Kidney (tissue), 14 donors: ENCODE data around the gene DOK4. TPM values are rescaled to one million over a fixed set of nuclear protein-coding genes. Genes with fewer than 3 reads are reported as not detected.

ENCODE experiments used
- DNase-seq, 5 donors: peaks; one replicate each; pipeline ENCODE4 v3.0.0-alpha.2; 2013 to 2020
- FAIRE-seq: peaks from 2 replicates; lab custom pipeline; 2012; peaks lifted over from hg19 to GRCh38; lab: Jason Lieb, UNC
- H3K27ac ChIP-seq, 2 donors: one replicate each; pipeline ENCODE4 v1.7.0; 2013; ENCODE audit warnings: low read depth in 2 of 2, low read length in 2 of 2, inconsistent platforms in 1 of 2
- H3K27me3 ChIP-seq: one replicate; pipeline ENCODE4 v1.7.1; 2013; ENCODE audit warnings: low read length, inconsistent platforms; ENCODE audit not compliant: control insufficient read depth, insufficient read depth
- H3K36me3 ChIP-seq, 3 donors: one replicate each; pipeline versions ENCODE4 v1.7.0 to v1.7.1; 2013; ENCODE audit warnings: low read length in 3 of 3, control low read depth in 1 of 3, inconsistent platforms in 1 of 3; ENCODE audit not compliant: insufficient read depth in 3 of 3, control insufficient read depth in 2 of 3
- H3K4me1 ChIP-seq, 3 donors: one replicate each; pipeline versions ENCODE4 v1.7.0 to v1.7.1; 2013; ENCODE audit warnings: low read length in 3 of 3, inconsistent platforms in 1 of 3, low read depth in 1 of 3; ENCODE audit not compliant: control insufficient read depth in 2 of 3, insufficient read depth in 2 of 3
- H3K4me3 ChIP-seq, 3 donors: one replicate each; pipeline versions ENCODE4 v1.7.0 to v1.8.1; 2013; ENCODE audit warnings: low read length in 3 of 3, control low read depth in 1 of 3, inconsistent platforms in 1 of 3
- H3K9ac ChIP-seq, 3 donors: one replicate each; pipeline versions ENCODE4 v1.7.0 to v1.7.1; 2013; ENCODE audit warnings: low read length in 3 of 3, control low read depth in 1 of 3, inconsistent platforms in 1 of 3
- H3K9me3 ChIP-seq, 3 donors: one replicate each; pipeline versions ENCODE4 v1.7.0 to v1.7.1; 2013; ENCODE audit warnings: low read length in 3 of 3, control low read depth in 1 of 3, inconsistent platforms in 1 of 3; ENCODE audit not compliant: control insufficient read depth in 2 of 3, insufficient read depth in 1 of 3
- CTCF ChIP-seq: IDR thresholded peaks from 3 replicates; pipeline ENCODE4 v1.5.1; 2012; ENCODE audit warnings: mild to moderate bottlenecking, moderate library complexity, borderline replicate concordance; ENCODE audit not compliant: insufficient read depth; ENCODE audit errors: extremely low read depth
- intact Hi-C: fragments of 100-400 bp; cut with DNase I; formaldehyde crosslinking; loops from one replicate; pipeline ENCODE4 v1.11.1; 2022
- polyA plus RNA-seq: library from polyadenylated mRNA; stranded (reverse); fragments of 350-450 nt; fragmentation: Illumina TruSeq; extraction: RNeasy Lipid Tissue Mini Kit (QIAGEN cat#74804); gene quantifications from one replicate; pipeline ENCODE4 v1.2.3, GENCODE V29; 2014; ENCODE audit warnings: low read depth, low replicate concordance; ENCODE audit not compliant: insufficient read depth
- total RNA-seq: library from RNA; stranded (reverse); fragmentation: NEBNext Ultra II Directional; extraction: Animal tissue kit (Norgen Biotek cat#: 25700); gene quantifications from one replicate; pipeline ENCODE4 v1.2.1, GENCODE V29; 2021
- donor health status: control.
- donor health status: control.
- donor health status: control.
- donor health status: control.
- donor health status: control.
- donor health status: DM: yes; HTN: yes; CAD: no.
- donor health status: Normal renal cell carcinoma (clear cell type).

Gene DOK4
- total and polyA plus RNA-seq, 2 donors from 2014 or later = 57.2 to 63.7 TPM

DNA sequence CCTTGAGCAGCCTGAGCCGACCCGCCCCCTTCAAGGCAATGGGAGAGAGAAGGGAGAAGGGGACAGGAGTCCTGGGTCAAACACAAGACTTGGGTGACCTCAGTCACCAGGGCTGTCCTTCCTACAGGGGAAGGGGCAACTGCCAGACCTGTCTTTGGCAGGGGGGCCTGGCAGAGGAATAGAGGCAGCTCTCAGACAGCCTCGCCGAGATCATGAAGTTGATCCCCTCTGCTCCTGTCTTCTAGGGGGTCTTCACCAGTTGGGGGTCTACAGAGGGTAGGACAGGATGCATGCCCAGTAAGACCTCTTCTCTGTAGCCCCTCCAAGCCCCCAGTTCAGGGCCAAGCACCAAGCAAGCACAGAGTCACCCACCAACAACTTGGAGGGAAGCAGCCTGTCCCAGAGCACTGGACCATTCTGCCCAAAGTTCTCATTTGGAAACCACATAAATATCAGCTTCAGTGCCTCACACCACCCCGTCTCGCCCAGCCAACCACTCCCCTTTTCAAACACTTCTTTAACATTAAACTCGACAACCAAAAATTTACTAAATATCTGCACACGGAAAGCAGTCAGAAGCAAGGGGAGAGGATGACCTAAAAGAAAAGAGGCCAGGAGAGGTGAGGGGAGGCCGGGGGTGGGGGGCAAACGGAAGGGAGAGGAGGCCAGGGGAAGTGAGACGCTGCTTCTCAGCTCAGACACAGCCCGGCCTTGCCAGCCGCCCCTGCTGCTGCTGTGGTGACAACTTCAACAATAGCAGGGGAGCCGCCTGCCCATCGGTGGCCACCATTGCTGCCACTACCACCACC lies 7.7 kb downstream of the DOK4 start:
- TF ChIP-seq CTCF = no peak
- no peak for FAIRE-seq
- Histone ChIP-seq H3K4me1 (peaks cover 0 to 48% (median 39%) of the 10 kb centered on the region in 3 donors), H3K27ac (peak overlapping the region in 1 of 2 donors; percentile 68), H3K9ac (peak overlapping the region in 1 of 3 donors; percentile 51), H3K27me3 (no peaks in the 10 kb centered on the region), H3K36me3 (peaks cover 0 to 15% (median 14%) of the 10 kb centered on the region in 3 donors), H3K9me3 (no peaks in the 10 kb centered on the region), H3K4me3 (peak overlapping the region; percentile 68 to 72 (median 70))
- intact Hi-C loops = no loop called here
- peak in 1 of 5 donors; percentile 58 for DNase-seq

DNA sequence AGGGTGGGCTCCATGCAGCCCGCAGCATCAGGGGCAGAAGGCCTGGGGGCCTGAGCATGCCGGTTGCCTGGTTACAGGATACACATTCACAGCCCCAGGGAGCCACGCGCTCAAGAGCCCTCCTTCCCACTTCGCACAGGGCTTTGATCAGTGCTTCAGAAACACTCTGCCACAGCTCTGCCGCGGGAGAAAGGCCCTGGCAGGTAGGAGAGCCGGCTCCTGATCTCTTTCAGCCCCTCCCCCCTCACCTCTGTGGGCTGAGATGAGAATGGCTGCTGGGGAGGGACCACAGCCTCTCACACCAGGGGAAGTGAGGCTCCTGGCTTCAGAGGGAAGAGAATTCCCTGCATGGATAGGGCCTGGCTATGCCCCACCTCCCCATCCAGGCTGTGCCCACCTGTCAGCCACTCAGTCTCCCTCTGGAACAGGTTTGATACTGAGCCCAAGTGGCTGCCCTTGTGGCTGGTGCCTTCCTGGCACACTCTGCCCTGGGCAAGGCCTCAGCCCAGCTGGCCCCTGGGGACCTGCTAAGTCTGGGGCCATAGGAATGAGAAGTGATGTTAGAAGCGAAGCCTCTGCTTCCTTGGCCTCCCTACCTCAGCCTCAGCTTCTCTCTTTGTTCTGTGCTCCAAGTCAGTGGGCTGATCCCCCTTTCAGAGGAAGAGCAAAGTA lies 8.6 kb downstream of the DOK4 start:
- Histone ChIP-seq H3K27ac (no peak overlapping the region), H3K9me3 (no peaks in the 10 kb centered on the region), H3K9ac (no peak overlapping the region), H3K36me3 (peaks cover 0 to 24% (median 20%) of the 10 kb centered on the region in 3 donors), H3K4me1 (peaks cover 0 to 54% (median 39%) of the 10 kb centered on the region in 3 donors), H3K27me3 (no peaks in the 10 kb centered on the region), H3K4me3 (no peak overlapping the region)
- intact Hi-C loops = no loop called here
- no peak for FAIRE-seq
- peak in 2 of 5 donors; percentile 20 to 52 for DNase-seq
- no peak for TF ChIP-seq CTCF

DNA sequence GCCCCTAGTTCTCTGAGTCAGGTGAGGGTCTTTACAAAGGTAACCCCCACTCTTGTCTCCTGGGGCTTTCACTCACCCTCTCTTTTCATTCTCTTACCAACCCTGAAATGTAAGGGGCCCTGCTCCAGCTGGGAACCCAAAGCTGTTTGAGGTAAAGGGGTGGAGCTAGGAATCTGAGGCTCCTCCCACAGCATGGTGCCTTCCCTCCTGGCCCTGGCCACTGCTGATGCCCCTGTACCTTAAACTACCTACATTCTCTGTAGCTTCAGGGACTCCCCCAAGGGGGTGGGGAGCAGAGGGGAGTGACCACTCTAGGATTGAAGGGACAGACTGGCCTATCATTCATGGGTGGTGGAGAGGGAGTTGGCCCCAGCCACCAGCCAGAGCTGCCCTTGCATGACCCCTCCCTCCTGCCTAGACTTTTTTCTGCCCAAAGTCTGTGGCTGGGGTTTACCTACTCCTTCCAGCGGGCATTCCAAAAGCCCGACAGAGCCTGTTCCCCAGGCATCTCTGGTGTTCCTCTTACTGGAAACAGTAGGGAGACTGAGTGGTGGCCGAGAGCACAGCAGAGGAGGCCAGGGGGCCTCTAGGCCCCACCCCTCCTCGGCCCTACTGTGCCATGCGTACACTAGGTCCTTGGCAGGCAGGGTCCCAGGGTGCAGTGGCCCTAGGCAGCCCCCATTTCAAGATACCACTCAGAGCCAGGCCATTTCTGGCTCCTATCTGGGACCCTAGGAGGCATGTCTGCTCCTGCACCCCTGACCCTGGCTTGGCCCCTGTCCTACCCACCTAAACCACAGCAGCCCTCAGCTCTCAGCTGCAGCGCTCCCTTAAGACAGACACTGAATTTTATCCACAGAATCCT lies 9.5 kb downstream of the DOK4 start:
- no peak overlapping the region for H3K27ac ChIP-seq
- peaks cover 0 to 28% (median 22%) of the 10 kb centered on the region in 3 donors for H3K36me3 ChIP-seq
- H3K4me3 ChIP-seq = no peak overlapping the region
- intact Hi-C loops = no loop called here
- no peaks in the 10 kb centered on the region for H3K9me3 ChIP-seq
- no peak overlapping the region for H3K9ac ChIP-seq
- FAIRE-seq (no peak), DNase-seq (peak in 1 of 5 donors; percentile 57)
- no peaks in the 10 kb centered on the region for H3K27me3 ChIP-seq
- no peak for TF ChIP-seq CTCF
- H3K4me1 ChIP-seq = peaks cover 0 to 59% (median 39%) of the 10 kb centered on the region in 3 donors
